Measurements from ENCODE around the gene GRHL3. TPM values are rescaled to one million over a fixed set of nuclear protein-coding genes. Genes with fewer than 3 reads are reported as not detected.

The GRHL3 gene
- polyA plus RNA-seq, 1 donor = 0.54 TPM

DNA sequence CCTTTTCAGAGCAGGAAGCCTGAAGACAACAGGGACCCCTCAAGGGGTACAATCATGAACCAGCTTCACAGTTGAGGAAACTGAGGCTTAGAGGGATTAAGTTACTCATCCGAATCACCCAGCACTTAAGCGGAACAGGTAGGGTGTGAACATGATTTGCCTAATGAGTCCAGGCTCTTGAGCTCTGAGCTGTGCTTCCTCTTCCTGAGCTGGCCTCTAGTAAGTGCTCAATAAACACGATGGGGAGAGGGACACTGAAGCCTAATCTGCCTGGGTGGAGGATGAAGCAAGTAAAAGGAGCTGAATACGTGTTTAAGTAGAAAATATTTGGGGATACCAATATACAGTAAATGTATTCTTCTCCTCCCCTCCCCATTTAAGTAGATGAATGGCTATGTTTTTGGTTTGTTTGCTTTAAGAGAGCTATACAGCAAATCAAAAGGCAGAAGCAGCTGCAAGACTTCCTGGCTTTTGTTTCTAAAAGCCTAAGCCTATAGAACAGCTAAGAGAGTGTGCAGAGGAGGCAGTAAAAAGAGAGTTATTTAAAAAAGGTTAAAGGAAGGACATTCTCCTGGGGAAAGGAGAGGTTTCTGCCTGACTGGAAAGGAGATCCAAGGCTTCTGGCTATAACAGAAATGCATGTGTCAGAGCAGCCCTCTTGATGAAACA lies 74.0 kb downstream of the GRHL3 start:
- Histone ChIP-seq H3K27ac (ENCODE audit: low read length) (no peak overlapping the region), H3K4me3 (ENCODE audit: low read length) (no peak overlapping the region), H3K36me3 (ENCODE audit: control insufficient read depth, insufficient read depth, low read length) (no peaks in the 10 kb centered on the region), H3K9me3 (ENCODE audit: control insufficient read depth, low read depth, low read length) (no peaks in the 10 kb centered on the region), H3K4me1 (ENCODE audit: control insufficient read depth, insufficient read depth, low read length) (peaks cover 10% of the 10 kb centered on the region), H3K27me3 (ENCODE audit: control insufficient read depth, insufficient read depth, low read length) (no peaks in the 10 kb centered on the region)
- 80% methylated on average over 1 of the region's 4 CpGs for WGBS (ENCODE audit: insufficient coverage, low lambda C conversion rate)
- DNase-seq = no peak

DNA sequence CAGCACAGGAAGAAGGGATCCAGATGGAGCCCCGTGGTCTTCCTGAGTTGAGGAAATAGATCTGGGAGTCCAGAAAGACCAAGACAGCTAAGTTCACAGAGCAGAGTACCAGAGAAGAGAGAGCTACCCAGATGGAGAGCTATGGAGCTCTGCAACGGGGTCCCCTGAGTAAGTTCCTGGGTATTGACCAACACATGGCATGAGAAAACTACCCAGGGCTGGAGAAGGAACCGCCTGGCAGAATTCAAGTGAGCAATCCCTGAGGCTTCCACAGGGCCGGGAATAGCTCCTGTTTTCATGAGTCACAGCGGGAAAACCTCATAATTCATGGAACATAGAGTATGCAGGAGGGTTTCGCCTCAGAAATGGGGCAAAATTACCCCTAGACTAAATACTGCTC lies 74.7 kb downstream of the GRHL3 start:
- WGBS (ENCODE audit: insufficient coverage, low lambda C conversion rate) = 92% methylated on average over 2 of the region's 6 CpGs
- no peak for DNase-seq
- peaks cover 10% of the 10 kb centered on the region for H3K4me1 ChIP-seq (ENCODE audit: control insufficient read depth, insufficient read depth, low read length)
- no peak overlapping the region for H3K4me3 ChIP-seq (ENCODE audit: low read length)
- no peaks in the 10 kb centered on the region for H3K36me3 ChIP-seq (ENCODE audit: control insufficient read depth, insufficient read depth, low read length)
- H3K27ac ChIP-seq (ENCODE audit: low read length) = no peak overlapping the region
- no peaks in the 10 kb centered on the region for H3K9me3 ChIP-seq (ENCODE audit: control insufficient read depth, low read depth, low read length)
- H3K27me3 ChIP-seq (ENCODE audit: control insufficient read depth, insufficient read depth, low read length) = no peaks in the 10 kb centered on the region

DNA sequence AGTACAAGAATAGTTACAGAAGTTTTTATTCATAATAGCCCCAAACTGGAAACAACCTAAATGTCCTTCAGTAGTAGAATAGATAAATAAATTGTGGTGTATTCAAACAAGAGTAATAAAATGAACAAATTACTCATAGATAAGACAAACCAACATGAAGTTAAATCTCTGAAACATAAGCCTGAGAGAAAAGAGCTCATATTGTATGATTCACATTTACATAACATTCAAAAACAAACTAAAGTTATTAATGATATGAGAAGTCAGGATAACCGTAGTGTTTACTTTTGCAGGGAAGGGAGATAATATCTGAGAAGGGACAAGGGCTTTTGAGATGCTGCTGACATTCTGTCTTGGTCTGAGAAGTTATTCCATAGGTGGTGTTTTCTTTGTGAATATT lies 80.9 kb downstream of the GRHL3 start:
- peaks cover 3% of the 10 kb centered on the region for H3K36me3 ChIP-seq (ENCODE audit: control insufficient read depth, insufficient read depth, low read length)
- H3K4me1 ChIP-seq (ENCODE audit: control insufficient read depth, insufficient read depth, low read length) = no peaks in the 10 kb centered on the region
- no peak for DNase-seq
- H3K27me3 ChIP-seq (ENCODE audit: control insufficient read depth, insufficient read depth, low read length) = no peaks in the 10 kb centered on the region
- no peak overlapping the region for H3K4me3 ChIP-seq (ENCODE audit: low read length)
- no peak overlapping the region for H3K27ac ChIP-seq (ENCODE audit: low read length)
- H3K9me3 ChIP-seq (ENCODE audit: control insufficient read depth, low read depth, low read length) = no peaks in the 10 kb centered on the region
- no CpG with 5 or more reads among the region's 1 CpG for WGBS (ENCODE audit: insufficient coverage, low lambda C conversion rate)

GRCh38 chr1:24403806-24404205 lies 84.6 kb downstream of the GRHL3 start:
- Histone ChIP-seq H3K27ac (ENCODE audit: low read length) (no peak overlapping the region), H3K4me1 (ENCODE audit: control insufficient read depth, insufficient read depth, low read length) (no peaks in the 10 kb centered on the region), H3K27me3 (ENCODE audit: control insufficient read depth, insufficient read depth, low read length) (no peaks in the 10 kb centered on the region), H3K36me3 (ENCODE audit: control insufficient read depth, insufficient read depth, low read length) (peaks cover 3% of the 10 kb centered on the region), H3K4me3 (ENCODE audit: low read length) (no peak overlapping the region), H3K9me3 (ENCODE audit: control insufficient read depth, low read depth, low read length) (peaks cover 5% of the 10 kb centered on the region)
- no peak for DNase-seq
- WGBS (ENCODE audit: insufficient coverage, low lambda C conversion rate) = 86% methylated on average over 4 of the region's 4 CpGs

Other genes starting within 250 kb of the GRHL3 start
- gene MYOM3, start 207.2 kb upstream of the GRHL3 start, polyA plus RNA-seq = 69.5 TPM
- 100 TPM for gene IL22RA1, start 176.2 kb upstream of the GRHL3 start, polyA plus RNA-seq
- gene IFNLR1, start 132.1 kb upstream of the GRHL3 start, polyA plus RNA-seq = 11.7 TPM
- gene STPG1, start 94.4 kb downstream of the GRHL3 start, polyA plus RNA-seq = 5.7 TPM
- 16.0 TPM for gene NIPAL3, start 96.4 kb downstream of the GRHL3 start, polyA plus RNA-seq
- gene RCAN3, start 183.5 kb downstream of the GRHL3 start, polyA plus RNA-seq = 10.1 TPM
- gene NCMAP, start 236.7 kb downstream of the GRHL3 start, polyA plus RNA-seq = 10.9 TPM